ENCODE measurements around the gene WLS. TPM values are rescaled to one million over a fixed set of nuclear protein-coding genes. Genes with fewer than 3 reads are reported as not detected.

The WLS gene
- total and polyA plus RNA-seq, 3 experiments from 2014 or later: not detected

- no peak overlapping the region for H3K4me3 ChIP-seq (ENCODE audit: low read length)
- Mint-ChIP-seq H3K4me3 (no peak overlapping the region), H3K9me3 (peaks cover 0 to 1% (median 0%) of the 10 kb centered on the region in 5 donors), H3K4me1 (no peaks in the 10 kb centered on the region), H3K27me3 (peaks cover 0 to 3% of the 10 kb centered on the region in 2 donors), H3K36me3 (no peaks in the 10 kb centered on the region), H3K27ac (no peak overlapping the region)
- H3K4me1 ChIP-seq (ENCODE audit: insufficient read depth, low read length): no peaks in the 10 kb centered on the region
- POLR2A ChIA-PET: no interaction called here
- H3K36me3 ChIP-seq (ENCODE audit: insufficient read depth, low read length): no peaks in the 10 kb centered on the region
- H3K9me3 ChIP-seq (ENCODE audit: low read length): no peaks in the 10 kb centered on the region
- H3K27ac ChIP-seq (ENCODE audit: low read depth, low read length): no peak overlapping the region
- no peaks in the 10 kb centered on the region for H3K27me3 ChIP-seq (ENCODE audit: insufficient read depth, low read length, poor library complexity, severe bottlenecking)
- DNase-seq: no peak
- CTCF ChIA-PET: no interaction called here
These were observed 30.6 kb downstream of the WLS start for GRCh38 chr1:68201546-68202238.

DNA sequence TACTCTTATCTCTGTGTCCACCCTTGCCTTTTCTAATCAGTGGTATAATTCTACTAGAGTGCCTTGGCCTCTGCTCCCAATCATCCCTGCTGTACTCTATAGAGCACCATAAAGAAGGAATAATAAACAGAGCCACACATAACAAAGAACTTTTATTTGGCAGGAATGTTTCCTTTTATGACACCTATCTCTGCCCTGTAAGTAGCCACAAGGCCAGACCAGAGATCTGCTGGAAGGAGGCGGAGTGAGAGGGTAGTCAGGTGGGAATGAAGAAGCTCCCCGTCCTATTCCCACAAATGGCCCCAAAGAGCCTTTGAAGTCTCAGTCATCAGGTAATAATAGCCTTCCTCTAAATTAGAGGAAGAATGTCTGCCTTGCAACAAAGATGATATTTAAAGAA is 32.7 kb downstream of the WLS start:
- H3K27me3 ChIP-seq (ENCODE audit: insufficient read depth, low read length, poor library complexity, severe bottlenecking): no peaks in the 10 kb centered on the region
- Mint-ChIP-seq H3K4me1 (no peaks in the 10 kb centered on the region), H3K4me3 (no peak overlapping the region), H3K36me3 (no peaks in the 10 kb centered on the region), H3K9me3 (peaks cover 0 to 1% (median 0%) of the 10 kb centered on the region in 5 donors), H3K27me3 (peaks cover 0 to 3% of the 10 kb centered on the region in 2 donors), H3K27ac (no peak overlapping the region)
- DNase-seq: no peak
- POLR2A ChIA-PET: no interaction called here
- CTCF ChIA-PET: no interaction called here
- H3K4me1 ChIP-seq (ENCODE audit: insufficient read depth, low read length): no peaks in the 10 kb centered on the region
- no peak overlapping the region for H3K4me3 ChIP-seq (ENCODE audit: low read length)
- H3K27ac ChIP-seq (ENCODE audit: low read depth, low read length): no peak overlapping the region
- H3K9me3 ChIP-seq (ENCODE audit: low read length): no peaks in the 10 kb centered on the region
- H3K36me3 ChIP-seq (ENCODE audit: insufficient read depth, low read length): no peaks in the 10 kb centered on the region

- H3K27ac ChIP-seq (ENCODE audit: low read depth, low read length): no peak overlapping the region
- H3K4me1 ChIP-seq (ENCODE audit: insufficient read depth, low read length): no peaks in the 10 kb centered on the region
- ChIA-PET CTCF (no interaction called here), POLR2A (no interaction called here)
- no peaks in the 10 kb centered on the region for H3K36me3 Mint-ChIP-seq
- H3K4me3 Mint-ChIP-seq: no peak overlapping the region
- H3K4me3 ChIP-seq (ENCODE audit: low read length): no peak overlapping the region
- H3K36me3 ChIP-seq (ENCODE audit: insufficient read depth, low read length): no peaks in the 10 kb centered on the region
- H3K27me3 Mint-ChIP-seq: peaks cover 0 to 3% of the 10 kb centered on the region in 2 donors
- no peaks in the 10 kb centered on the region for H3K9me3 ChIP-seq (ENCODE audit: low read length)
- no peak overlapping the region for H3K27ac Mint-ChIP-seq
- H3K9me3 Mint-ChIP-seq: peaks cover 0 to 1% (median 0%) of the 10 kb centered on the region in 5 donors
- H3K4me1 Mint-ChIP-seq: no peaks in the 10 kb centered on the region
- no peak for DNase-seq
- no peaks in the 10 kb centered on the region for H3K27me3 ChIP-seq (ENCODE audit: insufficient read depth, low read length, poor library complexity, severe bottlenecking)
These were observed 33.6 kb downstream of the WLS start for GRCh38 chr1:68198752-68199151.

- ChIA-PET POLR2A (no interaction called here), CTCF (interaction anchor here (1.0 kb wide), 1 partner anchor 81 kb away, joined by 3 read pairs; no protein-coding TSS in a partner anchor)
- Histone ChIP-seq H3K27me3 (ENCODE audit: insufficient read depth, low read length, poor library complexity, severe bottlenecking) (no peaks in the 10 kb centered on the region), H3K4me3 (ENCODE audit: low read length) (no peak overlapping the region), H3K9me3 (ENCODE audit: low read length) (no peaks in the 10 kb centered on the region), H3K27ac (ENCODE audit: low read depth, low read length) (no peak overlapping the region), H3K36me3 (ENCODE audit: insufficient read depth, low read length) (no peaks in the 10 kb centered on the region), H3K4me1 (ENCODE audit: insufficient read depth, low read length) (no peaks in the 10 kb centered on the region)
- no peak overlapping the region for H3K4me3 Mint-ChIP-seq
- no peaks in the 10 kb centered on the region for H3K4me1 Mint-ChIP-seq
- H3K27ac Mint-ChIP-seq: no peak overlapping the region
- no peak for DNase-seq
- H3K9me3 Mint-ChIP-seq: no peaks in the 10 kb centered on the region
- H3K36me3 Mint-ChIP-seq: no peaks in the 10 kb centered on the region
- peaks cover 0 to 3% of the 10 kb centered on the region in 2 donors for H3K27me3 Mint-ChIP-seq
These were observed 34.4 kb downstream of the WLS start for GRCh38 chr1:68197891-68198290.

- ChIA-PET CTCF (interaction anchor here (1.0 kb wide), 1 partner anchor 80 kb away, joined by 3 read pairs; no protein-coding TSS in a partner anchor), POLR2A (no interaction called here)
- H3K27me3 Mint-ChIP-seq: peaks cover 0 to 3% of the 10 kb centered on the region in 2 donors
- no peaks in the 10 kb centered on the region for H3K36me3 ChIP-seq (ENCODE audit: insufficient read depth, low read length)
- H3K27ac ChIP-seq (ENCODE audit: low read depth, low read length): no peak overlapping the region
- no peaks in the 10 kb centered on the region for H3K4me1 Mint-ChIP-seq
- H3K4me1 ChIP-seq (ENCODE audit: insufficient read depth, low read length): no peaks in the 10 kb centered on the region
- H3K27ac Mint-ChIP-seq: no peak overlapping the region
- no peaks in the 10 kb centered on the region for H3K9me3 Mint-ChIP-seq
- DNase-seq: no peak
- no peak overlapping the region for H3K4me3 ChIP-seq (ENCODE audit: low read length)
- no peaks in the 10 kb centered on the region for H3K36me3 Mint-ChIP-seq
- H3K27me3 ChIP-seq (ENCODE audit: insufficient read depth, low read length, poor library complexity, severe bottlenecking): no peaks in the 10 kb centered on the region
- no peaks in the 10 kb centered on the region for H3K9me3 ChIP-seq (ENCODE audit: low read length)
- H3K4me3 Mint-ChIP-seq: no peak overlapping the region
These were observed 34.9 kb downstream of the WLS start for GRCh38 chr1:68197461-68197860.

- DNase-seq: no peak
- Histone ChIP-seq H3K27me3 (ENCODE audit: insufficient read depth, low read length, poor library complexity, severe bottlenecking) (no peaks in the 10 kb centered on the region), H3K9me3 (ENCODE audit: low read length) (no peaks in the 10 kb centered on the region), H3K4me1 (ENCODE audit: insufficient read depth, low read length) (no peaks in the 10 kb centered on the region), H3K27ac (ENCODE audit: low read depth, low read length) (no peak overlapping the region), H3K4me3 (ENCODE audit: low read length) (no peak overlapping the region), H3K36me3 (ENCODE audit: insufficient read depth, low read length) (no peaks in the 10 kb centered on the region)
- Mint-ChIP-seq H3K27ac (no peak overlapping the region), H3K9me3 (no peaks in the 10 kb centered on the region), H3K36me3 (no peaks in the 10 kb centered on the region), H3K4me3 (no peak overlapping the region), H3K27me3 (peaks cover 0 to 3% of the 10 kb centered on the region in 2 donors), H3K4me1 (no peaks in the 10 kb centered on the region)
- CTCF ChIA-PET: no interaction called here
- POLR2A ChIA-PET: no interaction called here
These were observed 35.6 kb downstream of the WLS start for GRCh38 chr1:68196676-68197075.

- Mint-ChIP-seq H3K27me3 (peaks cover 0 to 2% of the 10 kb centered on the region in 2 donors), H3K9me3 (peaks cover 0 to 1% (median 0%) of the 10 kb centered on the region in 5 donors), H3K4me1 (no peaks in the 10 kb centered on the region), H3K4me3 (no peak overlapping the region), H3K36me3 (no peaks in the 10 kb centered on the region), H3K27ac (no peak overlapping the region)
- POLR2A ChIA-PET: no interaction called here
- CTCF ChIA-PET: no interaction called here
- no peaks in the 10 kb centered on the region for H3K4me1 ChIP-seq (ENCODE audit: insufficient read depth, low read length)
- H3K36me3 ChIP-seq (ENCODE audit: insufficient read depth, low read length): no peaks in the 10 kb centered on the region
- no peak overlapping the region for H3K27ac ChIP-seq (ENCODE audit: low read depth, low read length)
- no peak overlapping the region for H3K4me3 ChIP-seq (ENCODE audit: low read length)
- no peak for DNase-seq
- no peaks in the 10 kb centered on the region for H3K27me3 ChIP-seq (ENCODE audit: insufficient read depth, low read length, poor library complexity, severe bottlenecking)
- H3K9me3 ChIP-seq (ENCODE audit: low read length): no peaks in the 10 kb centered on the region
These were observed 40.6 kb downstream of the WLS start for GRCh38 chr1:68191717-68192116.

- no peaks in the 10 kb centered on the region for H3K27me3 ChIP-seq (ENCODE audit: insufficient read depth, low read length, poor library complexity, severe bottlenecking)
- Mint-ChIP-seq H3K27me3 (peaks cover 0 to 2% of the 10 kb centered on the region in 2 donors), H3K4me3 (no peak overlapping the region), H3K36me3 (no peaks in the 10 kb centered on the region), H3K4me1 (no peaks in the 10 kb centered on the region), H3K9me3 (peaks cover 0 to 2% (median 0%) of the 10 kb centered on the region in 5 donors), H3K27ac (no peak overlapping the region)
- ChIA-PET POLR2A (no interaction called here), CTCF (no interaction called here)
- H3K4me1 ChIP-seq (ENCODE audit: insufficient read depth, low read length): no peaks in the 10 kb centered on the region
- no peaks in the 10 kb centered on the region for H3K9me3 ChIP-seq (ENCODE audit: low read length)
- H3K36me3 ChIP-seq (ENCODE audit: insufficient read depth, low read length): no peaks in the 10 kb centered on the region
- no peak for DNase-seq
- no peak overlapping the region for H3K27ac ChIP-seq (ENCODE audit: low read depth, low read length)
- H3K4me3 ChIP-seq (ENCODE audit: low read length): no peak overlapping the region
These were observed 43.5 kb downstream of the WLS start for GRCh38 chr1:68188644-68189340.
